ENCODE results near the gene ACTR3C. TPM values are rescaled to one million over a fixed set of nuclear protein-coding genes. Genes with fewer than 3 reads are reported as not detected.
"Not testable (repeated sequence)": the region's sequence is repeated elsewhere in the genome, so short reads cannot be mapped to it uniquely, and the experiment has no call there.

The ACTR3C gene
- total and polyA plus RNA-seq, 2 experiments from 2014 or later = 1.5 to 2.4 TPM

- H3K27ac ChIP-seq = no peak overlapping the region
- no peak for DNase-seq (ENCODE audit: low read depth in 1 of 2, low spot score in 1 of 2)
- no peaks in the 10 kb centered on the region for H3K4me1 ChIP-seq (ENCODE audit: low read depth)
- no peaks in the 10 kb centered on the region for H3K9me3 ChIP-seq (ENCODE audit: low read depth)
- no peak overlapping the region for H3K4me3 ChIP-seq
- H3K27me3 ChIP-seq = no peaks in the 10 kb centered on the region
- no peak for TF ChIP-seq CTCF (IDR thresholded peaks at IDR 0.05; ENCODE audit: low read depth, low read length)
- H3K36me3 ChIP-seq = no peaks in the 10 kb centered on the region
These were observed 8.6 kb downstream of the ACTR3C start for GRCh38 chr7:150314639-150315239.

- no peak for TF ChIP-seq CTCF (IDR thresholded peaks at IDR 0.05; ENCODE audit: low read depth, low read length)
- no peak overlapping the region for H3K27ac ChIP-seq
- H3K4me3 ChIP-seq = no peak overlapping the region
- no peaks in the 10 kb centered on the region for H3K9me3 ChIP-seq (ENCODE audit: low read depth)
- no peaks in the 10 kb centered on the region for H3K4me1 ChIP-seq (ENCODE audit: low read depth)
- no peaks in the 10 kb centered on the region for H3K27me3 ChIP-seq
- DNase-seq (ENCODE audit: low read depth in 1 of 2, low spot score in 1 of 2) = no peak
- no peaks in the 10 kb centered on the region for H3K36me3 ChIP-seq
These were observed 9.5 kb downstream of the ACTR3C start for GRCh38 chr7:150313870-150314269.

GRCh38 chr7:150313367-150313809 lies 10.0 kb downstream of the ACTR3C start:
- Histone ChIP-seq H3K27me3 (no peaks in the 10 kb centered on the region), H3K27ac (no peak overlapping the region), H3K36me3 (no peaks in the 10 kb centered on the region), H3K4me3 (no peak overlapping the region), H3K4me1 (ENCODE audit: low read depth) (no peaks in the 10 kb centered on the region), H3K9me3 (ENCODE audit: low read depth) (no peaks in the 10 kb centered on the region)
- TF ChIP-seq CTCF (IDR thresholded peaks at IDR 0.05; ENCODE audit: low read depth, low read length) = no peak
- DNase-seq (ENCODE audit: low read depth in 1 of 2, low spot score in 1 of 2) = no peak

- not testable (repeated sequence) for H3K4me1 ChIP-seq (ENCODE audit: low read depth); H3K27ac ChIP-seq; H3K36me3 ChIP-seq; H3K9me3 ChIP-seq (ENCODE audit: low read depth); H3K27me3 ChIP-seq; H3K4me3 ChIP-seq
- peak in 1 of 2 donors; percentile 62 for DNase-seq (ENCODE audit: low read depth in 1 of 2, low spot score in 1 of 2)
These were observed 10.5 kb downstream of the ACTR3C start for GRCh38 chr7:150312649-150313366.

- TF ChIP-seq CTCF (IDR thresholded peaks at IDR 0.05; ENCODE audit: low read depth, low read length) = no peak
- Histone ChIP-seq H3K4me3 (no peak overlapping the region), H3K4me1 (ENCODE audit: low read depth) (no peaks in the 10 kb centered on the region), H3K27ac (no peak overlapping the region), H3K27me3 (no peaks in the 10 kb centered on the region), H3K36me3 (no peaks in the 10 kb centered on the region), H3K9me3 (ENCODE audit: low read depth) (no peaks in the 10 kb centered on the region)
- no peak for DNase-seq (ENCODE audit: low read depth in 1 of 2, low spot score in 1 of 2)
These were observed 11.6 kb downstream of the ACTR3C start for GRCh38 chr7:150311711-150312110.

GRCh38 chr7:150311146-150311545 lies 12.2 kb downstream of the ACTR3C start:
- no peaks in the 10 kb centered on the region for H3K9me3 ChIP-seq (ENCODE audit: low read depth)
- TF ChIP-seq CTCF (IDR thresholded peaks at IDR 0.05; ENCODE audit: low read depth, low read length) = no peak
- no peak for DNase-seq (ENCODE audit: low read depth in 1 of 2, low spot score in 1 of 2)
- no peaks in the 10 kb centered on the region for H3K36me3 ChIP-seq
- no peak overlapping the region for H3K27ac ChIP-seq
- no peak overlapping the region for H3K4me3 ChIP-seq
- no peaks in the 10 kb centered on the region for H3K27me3 ChIP-seq
- no peaks in the 10 kb centered on the region for H3K4me1 ChIP-seq (ENCODE audit: low read depth)

Measured in cardiac muscle cell (in vitro differentiated cells and primary cell).